Endothelial cell of umbilical vein (primary cell): ENCODE data around the gene FBL. TPM values are rescaled to one million over a fixed set of nuclear protein-coding genes. Genes with fewer than 3 reads are reported as not detected.

Source experiments
- BruUV-seq: library from RNA; stranded (reverse); fragments of 400-500 nt; replicated peaks from 2 replicates; lab custom pipeline; 2021; lab: Mats Ljungman, UMichigan
- CTCF ChIA-PET: fragments of 300-600, 350-600 bp; sonication (Branson Sonifier 250); formaldehyde crosslinking; loops from one replicate; lab custom pipeline; 2021; ENCODE audit warnings: antibody characterized with exemption, inconsistent platforms; lab: Charles Lee
- POLR2A ChIA-PET: fragments of 300-600, 350-600 bp; sonication (Branson Sonifier 250); formaldehyde crosslinking; loops from one replicate; lab custom pipeline; 2021; ENCODE audit warnings: antibody characterized with exemption, inconsistent platforms; lab: Charles Lee
- DNase-seq: peaks from one replicate; pipeline ENCODE4 v3.0.0-alpha.2; 2011; ENCODE audit warnings: low read depth, low spot score
- FAIRE-seq: peaks from 2 replicates; lab custom pipeline; 2011; peaks lifted over from hg19 to GRCh38; lab: Jason Lieb, UNC
- H2AFZ ChIP-seq: 2 replicates; pipeline ENCODE4 v1.6.0; 2012; ENCODE audit warnings: low read depth, low read length, control low read depth, inconsistent platforms
- H3K27ac ChIP-seq: 2 replicates; pipeline ENCODE4 v1.5.1; 2011; ENCODE audit warnings: low read depth, mild to moderate bottlenecking, control low read depth, low read length, moderate library complexity; ENCODE audit not compliant: insufficient read depth
- H3K27me3 ChIP-seq, 2 experiments: 2 replicates each; pipeline versions ENCODE4 v1.6.0 to v1.6.1; 2011; ENCODE audit warnings: low read length in 2 of 2, mixed read lengths in 1 of 2; ENCODE audit not compliant: control insufficient read depth in 2 of 2, insufficient read depth in 2 of 2
- H3K36me3 ChIP-seq, 2 experiments: 2 replicates in 1 of 2; 3 replicates in 1 of 2; pipeline ENCODE4 v1.5.1; 2011; ENCODE audit warnings: low read length in 2 of 2, mild to moderate bottlenecking in 1 of 2, moderate library complexity in 1 of 2; ENCODE audit not compliant: control insufficient read depth in 2 of 2, insufficient read depth in 2 of 2; ENCODE audit errors: extremely low read depth in 1 of 2
- H3K4me1 ChIP-seq: 3 replicates; pipeline ENCODE4 v1.5.1; 2011; ENCODE audit warnings: mild to moderate bottlenecking, low read length; ENCODE audit not compliant: control insufficient read depth, insufficient read depth; ENCODE audit errors: extremely low read depth
- H3K4me2 ChIP-seq: 2 replicates; pipeline ENCODE4 v1.6.1; 2011; ENCODE audit warnings: low read length, control low read depth, mixed read lengths; ENCODE audit not compliant: insufficient read depth
- H3K4me3 ChIP-seq, 3 experiments: fragments of 200-600 bp in 1 of 3; sonication (generic), shearing (Covaris generic) in 1 of 3; replicated peaks in 1 of 3; 2 replicates each; pipeline ENCODE4 v1.5.1; 2011 to 2016; ENCODE audit warnings: control low read depth in 3 of 3, low read length in 3 of 3, mild to moderate bottlenecking in 2 of 3, inconsistent platforms in 1 of 3, low read depth in 1 of 3, moderate library complexity in 1 of 3; ENCODE audit not compliant: insufficient read depth in 1 of 3
- H3K79me2 ChIP-seq: 2 replicates; pipeline ENCODE4 v1.6.0; 2012; ENCODE audit warnings: low read length, inconsistent platforms; ENCODE audit not compliant: control insufficient read depth, insufficient read depth
- H3K9ac ChIP-seq: replicated peaks from 2 replicates; pipeline ENCODE3; 2011; ENCODE audit warnings: low read length, control low read depth; ENCODE audit not compliant: insufficient read depth; ENCODE audit errors: extremely low read depth
- H3K9me1 ChIP-seq: replicated peaks from 3 replicates; pipeline ENCODE4 v1.6.0; 2011; ENCODE audit warnings: mild to moderate bottlenecking, low read length; ENCODE audit not compliant: control insufficient read depth, insufficient read depth; ENCODE audit errors: extremely low read depth
- H3K9me3 ChIP-seq: replicated peaks from 2 replicates; pipeline ENCODE4 v1.5.1; 2012; ENCODE audit warnings: low read length, inconsistent platforms; ENCODE audit not compliant: control insufficient read depth, insufficient read depth
- H4K20me1 ChIP-seq: replicated peaks from 2 replicates; pipeline ENCODE3; 2011; ENCODE audit warnings: mild to moderate bottlenecking, low read length; ENCODE audit not compliant: control insufficient read depth, insufficient read depth; ENCODE audit errors: extremely low read depth
- CTCF ChIP-seq, 2 donors: IDR thresholded peaks; 1 replicate in 1 of 2; 2 replicates in 1 of 2; pipeline ENCODE4 v1.5.1; 2011; ENCODE audit warnings: low read length in 2 of 2, mild to moderate bottlenecking in 2 of 2, moderate library complexity in 2 of 2, control low read depth in 1 of 2, inconsistent platforms in 1 of 2, low read depth in 1 of 2; ENCODE audit not compliant: insufficient read depth in 1 of 2; ENCODE audit errors: extremely low read depth in 1 of 2
- EZH2 ChIP-seq: IDR thresholded peaks from 2 replicates; pipeline ENCODE4 v1.6.1; 2012; ENCODE audit warnings: borderline replicate concordance, low read depth, mild to moderate bottlenecking, moderate library complexity, low read length, inconsistent platforms; ENCODE audit not compliant: severe bottlenecking
- FOS ChIP-seq: IDR thresholded peaks from 2 replicates; pipeline ENCODE4 v1.6.1; 2011; ENCODE audit warnings: mild to moderate bottlenecking, low read length, moderate library complexity, borderline replicate concordance; ENCODE audit not compliant: insufficient read depth
- GATA2 ChIP-seq: IDR thresholded peaks from 2 replicates; pipeline ENCODE4 v1.7.0; 2011; ENCODE audit warnings: low read depth, mild to moderate bottlenecking, moderate library complexity, mixed read lengths, low read length; ENCODE audit not compliant: insufficient read length, insufficient read depth
- JUN ChIP-seq: IDR thresholded peaks from 2 replicates; pipeline ENCODE4 v1.6.1; 2011; ENCODE audit warnings: borderline replicate concordance, low read depth; ENCODE audit not compliant: insufficient read length, insufficient read depth
- MAX ChIP-seq: IDR thresholded peaks from 2 replicates; pipeline ENCODE4 v1.6.1; 2011; ENCODE audit not compliant: insufficient read depth, insufficient read length
- MYC ChIP-seq: IDR thresholded peaks from one replicate; pipeline ENCODE4 v1.6.1; 2011; ENCODE audit warnings: mild to moderate bottlenecking, low read depth, low read length
- POLR2A ChIP-seq: IDR thresholded peaks from 2 replicates; pipeline ENCODE4 v1.6.1; 2012; ENCODE audit warnings: low read depth, mild to moderate bottlenecking, control low read depth, low read length
- POLR2AphosphoS5 ChIP-seq: IDR thresholded peaks from 2 replicates; pipeline ENCODE4 v1.6.1; 2012; ENCODE audit warnings: low read depth, mild to moderate bottlenecking, control low read depth, low read length, moderate library complexity; ENCODE audit not compliant: insufficient read depth
- dilution Hi-C: fragments of 300-500 bp; cut with MboI; formaldehyde crosslinking; loops from one replicate; pipeline ENCODE4 v1.15.0; 2019; ENCODE audit warnings: low sequenced_read_pairs; ENCODE audit not compliant: extremely low pct_ligation_motif_present
- intact Hi-C: fragments of 100-400 bp; cut with micrococcal nuclease; formaldehyde crosslinking; loops from one replicate; pipeline ENCODE4 v1.10.0; 2022
- polyA plus RNA-seq, 4 experiments: library from polyadenylated mRNA; depleted of rRNA in 3 of 4; stranded (reverse) in 3 of 4; unstranded in 1 of 4; fragments of >200 nt; gene quantifications; 2 replicates each; pipeline versions ENCODE4 v1.2.1 to v1.2.3, GENCODE V29; 2011 to 2012; ENCODE audit warnings: missing spikeins in 1 of 4
- total RNA-seq: library from RNA; stranded (reverse); gene quantifications from 2 replicates; pipeline ENCODE4 v1.2.3, GENCODE V29; 2021

The FBL gene
- total and polyA plus RNA-seq, 2 donors (not counting 3 experiments of a cell fraction or from before 2014, with no cell fraction given): 271 to 473 TPM

GRCh38 chr19:39852882-39853281 lies 6.7 kb upstream of the FBL start:
- POLR2A ChIA-PET: no interaction called here
- H3K4me3 ChIP-seq: no peak overlapping the region
- DNase-seq (no peak), FAIRE-seq (no peak)
- no peaks in the 10 kb centered on the region for H3K9me3 ChIP-seq
- no TSS peak for BruUV-seq
- no peak for TF ChIP-seq MYC
- no peak for TF ChIP-seq FOS
- TF ChIP-seq GATA2: no peak
- no peak for TF ChIP-seq POLR2A
- no peak for TF ChIP-seq MAX
- no peak for TF ChIP-seq EZH2
- no peaks in the 10 kb centered on the region for H3K4me1 ChIP-seq
- no peaks in the 10 kb centered on the region for H3K36me3 ChIP-seq
- H3K9ac ChIP-seq: no peak overlapping the region
- H3K4me2 ChIP-seq: no peak overlapping the region
- H4K20me1 ChIP-seq: no peaks in the 10 kb centered on the region
- dilution Hi-C loops: no loop called here
- H2AFZ ChIP-seq: no peak overlapping the region
- intact Hi-C loops: no loop called here
- CTCF ChIA-PET: no interaction called here
- no peaks in the 10 kb centered on the region for H3K9me1 ChIP-seq
- H3K27ac ChIP-seq: no peak overlapping the region
- no peaks in the 10 kb centered on the region for H3K27me3 ChIP-seq
- H3K79me2 ChIP-seq: no peaks in the 10 kb centered on the region

- H3K4me3 ChIP-seq: no peak overlapping the region
- H3K27me3 ChIP-seq: no peaks in the 10 kb centered on the region
- POLR2A ChIA-PET: no interaction called here
- FAIRE-seq (no peak), DNase-seq (no peak)
- no peak overlapping the region for H2AFZ ChIP-seq
- peaks cover 6% of the 10 kb centered on the region for H3K4me1 ChIP-seq
- no peaks in the 10 kb centered on the region for H3K36me3 ChIP-seq
- H3K79me2 ChIP-seq: peaks cover 2% of the 10 kb centered on the region
- H3K27ac ChIP-seq: no peak overlapping the region
- CTCF ChIA-PET: no interaction called here
- no peak for TF ChIP-seq EZH2
- TF ChIP-seq POLR2A: no peak
- no peak for TF ChIP-seq JUN
- no peak for TF ChIP-seq CTCF (IDR thresholded peaks at IDR 0.05; ENCODE audit: extremely low read depth in 1 of 2, insufficient read depth in 1 of 2, low read depth in 1 of 2, low read length in 2 of 2)
- TF ChIP-seq MYC: no peak
- TF ChIP-seq MAX: no peak
- no peak for TF ChIP-seq FOS
- no peak for TF ChIP-seq POLR2AphosphoS5
- TF ChIP-seq GATA2: no peak
- H3K9me1 ChIP-seq: no peaks in the 10 kb centered on the region
- H3K4me2 ChIP-seq: no peak overlapping the region
- dilution Hi-C loops (no loop called here), intact Hi-C loops (no loop called here)
- H3K9me3 ChIP-seq: no peaks in the 10 kb centered on the region
- H4K20me1 ChIP-seq: no peaks in the 10 kb centered on the region
- no peak overlapping the region for H3K9ac ChIP-seq
- no TSS peak for BruUV-seq
Measured at GRCh38 chr19:39850892-39851291, 4.7 kb upstream of the FBL start.
